ENCODE measurements around the gene BPIFB6.

DNA sequence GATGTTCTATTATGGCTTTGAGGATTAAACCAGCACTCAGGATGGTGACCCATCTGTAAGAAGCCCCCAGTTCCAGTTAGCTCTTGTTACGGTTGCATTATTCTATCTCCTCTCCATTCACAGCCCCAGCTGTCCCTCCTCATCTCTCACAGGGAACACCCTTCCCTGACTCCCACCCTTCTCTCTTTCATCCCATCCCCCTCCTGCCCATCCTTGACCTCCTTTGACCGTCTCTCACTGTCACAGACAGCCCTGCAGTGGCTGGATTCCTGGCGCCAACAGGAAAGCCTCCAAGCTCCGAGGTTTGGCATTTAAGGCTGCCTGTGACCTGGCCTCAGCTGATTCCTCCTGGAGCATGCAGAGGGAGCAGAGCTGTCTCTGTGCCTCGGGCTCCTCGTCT lies 43.8 kb downstream of the BPIFB6 start:
- TF ChIP-seq, protein P1, sequence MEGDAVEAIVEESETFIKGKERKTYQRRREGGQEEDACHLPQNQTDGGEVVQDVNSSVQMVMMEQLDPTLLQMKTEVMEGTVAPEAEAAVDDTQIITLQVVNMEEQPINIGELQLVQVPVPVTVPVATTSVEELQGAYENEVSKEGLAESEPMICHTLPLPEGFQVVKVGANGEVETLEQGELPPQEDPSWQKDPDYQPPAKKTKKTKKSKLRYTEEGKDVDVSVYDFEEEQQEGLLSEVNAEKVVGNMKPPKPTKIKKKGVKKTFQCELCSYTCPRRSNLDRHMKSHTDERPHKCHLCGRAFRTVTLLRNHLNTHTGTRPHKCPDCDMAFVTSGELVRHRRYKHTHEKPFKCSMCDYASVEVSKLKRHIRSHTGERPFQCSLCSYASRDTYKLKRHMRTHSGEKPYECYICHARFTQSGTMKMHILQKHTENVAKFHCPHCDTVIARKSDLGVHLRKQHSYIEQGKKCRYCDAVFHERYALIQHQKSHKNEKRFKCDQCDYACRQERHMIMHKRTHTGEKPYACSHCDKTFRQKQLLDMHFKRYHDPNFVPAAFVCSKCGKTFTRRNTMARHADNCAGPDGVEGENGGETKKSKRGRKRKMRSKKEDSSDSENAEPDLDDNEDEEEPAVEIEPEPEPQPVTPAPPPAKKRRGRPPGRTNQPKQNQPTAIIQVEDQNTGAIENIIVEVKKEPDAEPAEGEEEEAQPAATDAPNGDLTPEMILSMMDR (IDR thresholded peaks at IDR 0.05) = no peak
- TF ChIP-seq POLR2A (IDR thresholded peaks at IDR 0.05) = no peak
